Measurements from ENCODE around the gene GALNT6.
"Not testable (repeated sequence)": the region's sequence is repeated elsewhere in the genome, so short reads cannot be mapped to it uniquely, and the experiment has no call there.

The GALNT6 gene

DNA sequence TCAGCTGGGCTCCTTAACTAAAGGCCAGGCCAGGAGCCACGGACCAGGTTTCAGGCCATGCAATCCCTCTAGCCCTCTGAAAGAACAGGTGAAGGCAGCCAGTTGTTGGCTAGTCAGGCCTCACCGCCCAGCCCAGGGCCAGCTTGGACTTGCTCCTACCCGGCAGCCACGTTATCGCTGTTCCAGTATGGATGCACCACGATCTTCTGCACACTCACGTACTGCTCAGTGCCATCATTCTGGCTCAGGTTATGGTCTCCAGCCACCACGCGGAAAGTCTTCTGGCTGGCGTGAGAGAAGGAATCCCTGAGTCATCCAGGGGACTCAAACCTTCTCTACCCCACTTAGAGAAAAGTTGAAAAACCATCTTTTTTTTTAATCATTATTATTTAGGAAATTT is 48.8 kb downstream of the GALNT6 start:
- TF ChIP-seq, protein P1, sequence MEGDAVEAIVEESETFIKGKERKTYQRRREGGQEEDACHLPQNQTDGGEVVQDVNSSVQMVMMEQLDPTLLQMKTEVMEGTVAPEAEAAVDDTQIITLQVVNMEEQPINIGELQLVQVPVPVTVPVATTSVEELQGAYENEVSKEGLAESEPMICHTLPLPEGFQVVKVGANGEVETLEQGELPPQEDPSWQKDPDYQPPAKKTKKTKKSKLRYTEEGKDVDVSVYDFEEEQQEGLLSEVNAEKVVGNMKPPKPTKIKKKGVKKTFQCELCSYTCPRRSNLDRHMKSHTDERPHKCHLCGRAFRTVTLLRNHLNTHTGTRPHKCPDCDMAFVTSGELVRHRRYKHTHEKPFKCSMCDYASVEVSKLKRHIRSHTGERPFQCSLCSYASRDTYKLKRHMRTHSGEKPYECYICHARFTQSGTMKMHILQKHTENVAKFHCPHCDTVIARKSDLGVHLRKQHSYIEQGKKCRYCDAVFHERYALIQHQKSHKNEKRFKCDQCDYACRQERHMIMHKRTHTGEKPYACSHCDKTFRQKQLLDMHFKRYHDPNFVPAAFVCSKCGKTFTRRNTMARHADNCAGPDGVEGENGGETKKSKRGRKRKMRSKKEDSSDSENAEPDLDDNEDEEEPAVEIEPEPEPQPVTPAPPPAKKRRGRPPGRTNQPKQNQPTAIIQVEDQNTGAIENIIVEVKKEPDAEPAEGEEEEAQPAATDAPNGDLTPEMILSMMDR (IDR thresholded peaks at IDR 0.05; ENCODE audit: low read depth, low read length), result no peak
- no peak for DNase-seq (ENCODE audit: extremely low read depth, low read depth)

DNA sequence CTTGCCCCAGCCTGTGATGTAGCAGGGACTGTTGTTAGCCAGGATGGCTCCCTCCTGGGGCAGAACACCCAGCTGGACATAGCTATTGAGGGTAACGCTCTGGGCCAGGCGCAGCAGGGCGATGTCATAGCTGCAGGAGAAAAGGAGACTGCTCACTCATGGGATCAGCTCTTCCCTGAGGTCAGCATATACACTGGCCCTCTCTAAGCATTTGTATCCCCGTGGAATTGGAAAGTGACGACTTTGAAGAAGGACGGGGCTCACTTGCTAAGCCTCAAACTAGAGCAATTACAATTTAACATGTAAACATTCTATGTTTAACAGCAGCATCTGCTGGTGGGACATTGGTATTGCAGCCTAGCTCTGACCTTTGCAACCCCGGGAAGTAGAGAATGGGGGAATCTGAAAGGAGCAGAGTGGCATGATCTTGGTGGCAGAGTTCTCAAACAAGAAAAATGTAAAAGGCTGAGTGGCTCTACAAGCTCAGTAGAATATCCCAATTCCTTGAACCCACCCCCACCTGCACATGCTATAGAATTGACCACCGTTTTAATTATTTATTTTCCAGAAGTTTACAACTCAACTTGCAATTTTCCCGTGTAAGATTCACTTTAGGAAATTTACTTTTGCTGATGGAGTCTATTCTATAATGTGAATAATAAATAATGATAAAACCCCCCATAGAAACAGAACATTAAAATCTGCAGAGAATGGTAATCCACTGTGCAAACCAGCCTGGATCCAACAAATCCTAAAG is 49.8 kb downstream of the GALNT6 start:
- TF ChIP-seq, protein P1 (IDR thresholded peaks at IDR 0.05; ENCODE audit: low read depth, low read length), result peak; percentile 100
- no peak for DNase-seq (ENCODE audit: extremely low read depth, low read depth)

DNA sequence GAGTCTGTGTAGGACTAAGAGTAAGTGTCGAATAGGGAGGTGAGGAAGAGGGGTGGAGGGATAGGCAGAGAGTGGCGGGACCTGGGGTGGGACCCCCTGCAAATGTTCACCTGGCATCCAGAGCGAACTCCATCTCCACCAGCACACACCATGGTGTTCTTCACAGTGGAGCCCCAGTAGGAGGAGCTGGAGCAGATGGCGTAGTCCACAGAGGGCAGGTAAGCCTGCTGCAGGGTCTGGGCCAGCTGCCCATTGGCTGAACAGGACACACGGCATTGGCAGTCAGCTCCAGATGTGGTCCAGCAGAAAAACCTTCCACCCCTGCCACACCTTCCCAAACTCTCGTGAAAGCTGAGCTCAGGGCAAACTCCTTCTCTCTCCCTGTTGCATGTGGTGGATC is 51.5 kb downstream of the GALNT6 start:
- TF ChIP-seq, protein P1 (IDR thresholded peaks at IDR 0.05; ENCODE audit: low read depth, low read length), result no peak
- DNase-seq (ENCODE audit: extremely low read depth, low read depth), result no peak

DNA sequence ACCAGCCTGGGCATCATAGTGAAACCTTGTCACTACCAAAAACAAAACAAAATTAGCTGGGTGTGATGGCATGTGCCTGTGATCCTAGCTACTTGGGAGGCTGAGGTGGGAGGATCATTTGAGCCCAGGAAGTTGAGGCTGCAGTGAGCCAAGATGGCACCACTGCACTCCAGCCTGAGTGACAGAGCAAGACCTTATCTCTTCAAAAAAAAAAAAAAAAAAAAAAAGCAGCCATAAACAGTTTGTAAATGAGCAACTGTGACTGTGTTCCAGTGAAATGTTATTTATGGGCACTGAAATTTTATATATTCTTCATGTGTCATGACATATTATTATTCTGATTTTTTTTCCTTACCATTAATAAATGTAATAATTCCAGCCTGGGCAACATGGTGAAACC is 53.9 kb downstream of the GALNT6 start:
- DNase-seq (ENCODE audit: extremely low read depth, low read depth), result not testable (repeated sequence)

DNA sequence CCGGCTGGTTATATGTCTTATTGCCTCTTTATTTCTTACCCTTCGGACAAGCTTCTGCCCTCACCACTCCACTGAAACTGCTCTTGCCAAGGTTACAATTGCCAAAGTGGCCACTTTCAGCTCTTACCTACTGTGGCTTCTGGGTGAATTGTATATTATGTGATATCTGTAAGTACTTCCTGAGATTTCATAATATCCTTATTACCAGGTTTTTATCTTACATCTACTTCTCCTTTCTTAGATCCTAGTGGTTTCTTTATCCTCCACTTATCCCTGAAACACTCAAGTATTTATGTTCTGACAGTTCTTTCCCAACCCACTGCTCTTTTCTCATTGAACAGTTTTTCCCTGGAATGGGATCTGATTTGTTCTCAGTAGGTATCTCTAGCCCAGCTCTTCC is 55.3 kb downstream of the GALNT6 start:
- TF ChIP-seq, protein P1 (IDR thresholded peaks at IDR 0.05; ENCODE audit: low read depth, low read length), result no peak
- no peak for DNase-seq (ENCODE audit: extremely low read depth, low read depth)

DNA sequence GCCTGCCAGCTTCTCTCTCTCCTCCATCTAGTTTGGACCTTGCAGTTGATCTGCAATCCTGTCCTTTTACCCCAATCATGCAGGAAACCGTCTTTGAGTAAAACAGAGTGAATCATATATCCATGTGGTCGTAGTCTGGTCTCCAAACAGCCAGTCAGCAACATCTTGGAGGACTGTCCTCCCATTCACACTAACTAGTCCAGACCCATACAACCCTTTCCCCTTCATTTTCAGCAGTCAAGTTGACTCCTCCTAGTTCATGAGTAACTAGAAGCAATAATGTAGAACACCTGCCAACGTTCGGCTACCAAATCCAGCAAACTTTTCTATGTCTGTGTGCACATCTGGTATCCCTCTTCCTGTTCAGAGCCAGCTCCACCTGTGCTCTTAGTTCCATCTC is 56.4 kb downstream of the GALNT6 start:
- TF ChIP-seq, protein P1 (IDR thresholded peaks at IDR 0.05; ENCODE audit: low read depth, low read length), result no peak
- DNase-seq (ENCODE audit: extremely low read depth, low read depth), result no peak

DNA sequence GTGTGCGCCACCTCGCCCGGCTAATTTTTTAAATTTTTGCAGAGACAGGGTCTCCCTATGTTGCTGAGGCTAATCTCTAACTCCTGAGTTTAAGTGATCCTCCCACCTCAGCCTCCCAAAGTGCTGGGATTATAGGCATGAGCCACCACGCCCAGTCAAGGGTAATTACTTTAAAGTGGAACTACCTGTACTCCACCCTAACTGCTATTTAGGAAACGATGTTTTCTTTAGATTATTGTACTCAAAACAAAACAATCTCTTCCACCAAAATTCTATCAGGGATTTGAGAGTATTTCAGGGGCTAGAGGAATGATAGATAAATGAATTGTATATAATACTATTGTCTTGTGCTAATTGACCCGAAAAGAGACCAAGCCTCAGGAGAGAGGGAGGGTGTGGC is 57.7 kb downstream of the GALNT6 start:
- TF ChIP-seq, protein P1 (IDR thresholded peaks at IDR 0.05; ENCODE audit: low read depth, low read length), result no peak

DNA sequence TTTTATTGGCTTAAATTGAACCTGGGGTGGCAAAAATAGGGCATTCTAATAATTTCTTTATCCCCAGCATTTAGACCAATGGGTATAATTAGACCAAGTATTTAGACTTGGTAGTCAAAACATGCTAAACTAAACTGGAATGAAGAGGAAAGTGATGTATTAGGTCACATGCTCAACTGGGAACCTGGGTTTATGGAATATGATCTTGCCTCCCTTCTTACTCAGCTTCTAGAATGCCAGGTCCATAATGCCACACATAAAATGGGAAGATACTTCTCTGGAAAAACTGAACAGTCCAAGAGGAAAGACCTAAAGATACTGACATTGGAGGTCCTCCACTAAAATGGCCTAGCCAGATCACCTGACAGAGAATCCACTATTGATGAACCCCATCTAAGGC is 61.0 kb downstream of the GALNT6 start:
- TF ChIP-seq, protein P1 (IDR thresholded peaks at IDR 0.05; ENCODE audit: low read depth, low read length), result no peak
- DNase-seq (ENCODE audit: extremely low read depth, low read depth), result no peak

More for the DNA sequence above, 57.7 kb downstream of the GALNT6 start:
- no peak for DNase-seq (ENCODE audit: extremely low read depth, low read depth)
